ENCODE data around the gene TMEM123.

Gene TMEM123

DNA sequence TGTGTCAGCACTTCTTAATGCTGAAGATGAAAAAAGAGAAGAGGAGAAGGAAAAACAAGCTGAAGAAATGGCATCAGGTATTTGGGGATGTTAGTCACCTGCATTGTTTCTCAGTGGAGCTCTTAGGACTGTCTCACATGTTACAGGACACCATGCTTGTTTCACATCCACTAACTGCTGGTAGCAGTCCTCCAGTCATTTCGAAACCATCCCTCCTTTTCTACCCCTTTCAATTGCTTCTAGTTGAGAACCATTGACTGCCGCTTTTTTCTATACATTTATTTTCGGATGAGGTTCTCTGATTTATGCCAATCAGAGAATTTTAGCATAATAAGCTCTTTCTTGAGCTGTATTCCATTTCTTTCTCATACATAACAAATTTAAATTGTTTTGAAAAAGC is 84.1 kb downstream of the TMEM123 start:
- Histone ChIP-seq H3K4me1 (ENCODE audit: control insufficient read depth in 2 of 2, insufficient read depth in 1 of 2, low read depth in 1 of 2, low read length in 2 of 2) (no peaks in the 10 kb centered on the region), H3K27me3 (ENCODE audit: control insufficient read depth in 3 of 3, insufficient read depth in 3 of 3, low read depth in 1 of 3, low read length in 3 of 3) (no peaks in the 10 kb centered on the region), H3K4me2 (ENCODE audit: insufficient read depth, low read length, poor library complexity, severe bottlenecking) (no peak overlapping the region), H4K8ac (ENCODE audit: low read depth, low read length) (no peak overlapping the region), H3K4ac (ENCODE audit: low read length) (no peak overlapping the region), H3K27ac (replicated peaks; ENCODE audit: low read length) (no peak overlapping the region), H3K9me3 (replicated peaks in 1 of 2; ENCODE audit: control insufficient read depth in 2 of 2, insufficient read depth in 1 of 2, low read depth in 1 of 2, low read length in 2 of 2) (peaks cover 0 to 5% of the 10 kb centered on the region in 2 donors), H2BK12ac (ENCODE audit: low read length) (no peak overlapping the region), H2BK120ac (ENCODE audit: low read depth, low read length) (no peak overlapping the region), H2AFZ (ENCODE audit: low read length) (no peak overlapping the region), H2BK15ac (ENCODE audit: low read length) (no peak overlapping the region), H2BK5ac (ENCODE audit: low read length) (no peak overlapping the region), H3K4me3 (ENCODE audit: low read length in 2 of 2) (no peak overlapping the region), H3K36me3 (replicated peaks in 1 of 2; ENCODE audit: control insufficient read depth in 2 of 2, insufficient read depth in 2 of 2, low read length in 2 of 2) (peaks cover 11 to 52% of the 10 kb centered on the region in 2 donors), H3K14ac (ENCODE audit: low read length) (no peak overlapping the region), H3K18ac (ENCODE audit: low read length) (no peak overlapping the region), H4K91ac (ENCODE audit: low read depth, low read length, poor library complexity) (no peak overlapping the region), H3K9ac (ENCODE audit: low read depth, low read length, poor library complexity) (no peak overlapping the region), H2AK5ac (ENCODE audit: low read depth, low read length) (no peak overlapping the region), H3K79me1 (ENCODE audit: low read depth, low read length) (no peaks in the 10 kb centered on the region), H3K23ac (ENCODE audit: low read depth, low read length, poor library complexity) (no peak overlapping the region)
- no CpG with 5 or more reads among the region's 3 CpGs for WGBS, 2 donors (ENCODE audit: extremely low coverage in 2 of 2, insufficient read length in 2 of 2, insufficient replicate concordance in 1 of 2)
- no peak for DNase-seq (ENCODE audit: low spot score)

DNA sequence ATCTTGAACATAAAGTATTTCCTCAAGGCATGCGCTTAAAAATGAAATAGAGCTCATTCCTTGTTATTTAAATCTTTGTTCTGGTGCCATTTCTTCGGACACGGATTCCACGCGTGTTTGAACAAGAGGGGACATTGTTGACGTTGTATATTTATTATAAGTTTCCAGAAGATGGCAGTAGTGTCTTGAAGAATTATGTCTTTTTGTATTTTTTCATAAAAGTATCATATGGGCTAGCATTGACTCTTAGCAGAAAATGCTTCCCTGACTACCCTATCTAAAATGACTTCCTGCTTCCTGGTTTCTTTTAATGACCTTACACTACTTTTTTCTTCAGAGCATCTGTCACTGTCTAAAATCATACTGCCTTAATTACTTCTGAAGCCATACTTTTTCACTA is 85.2 kb downstream of the TMEM123 start:
- Histone ChIP-seq H2BK5ac (ENCODE audit: low read length) (no peak overlapping the region), H3K23ac (ENCODE audit: low read depth, low read length, poor library complexity) (no peak overlapping the region), H3K9ac (ENCODE audit: low read depth, low read length, poor library complexity) (no peak overlapping the region), H3K79me1 (ENCODE audit: low read depth, low read length) (no peaks in the 10 kb centered on the region), H3K36me3 (replicated peaks in 1 of 2; ENCODE audit: control insufficient read depth in 2 of 2, insufficient read depth in 2 of 2, low read length in 2 of 2) (peaks cover 11 to 63% of the 10 kb centered on the region in 2 donors), H3K4me3 (ENCODE audit: low read length in 2 of 2) (no peak overlapping the region), H2BK15ac (ENCODE audit: low read length) (no peak overlapping the region), H3K4ac (ENCODE audit: low read length) (no peak overlapping the region), H3K4me2 (ENCODE audit: insufficient read depth, low read length, poor library complexity, severe bottlenecking) (no peak overlapping the region), H2AFZ (ENCODE audit: low read length) (no peak overlapping the region), H2BK12ac (ENCODE audit: low read length) (no peak overlapping the region), H3K9me3 (replicated peaks in 1 of 2; ENCODE audit: control insufficient read depth in 2 of 2, insufficient read depth in 1 of 2, low read depth in 1 of 2, low read length in 2 of 2) (peaks cover 0 to 5% of the 10 kb centered on the region in 2 donors), H4K91ac (ENCODE audit: low read depth, low read length, poor library complexity) (no peak overlapping the region), H3K18ac (ENCODE audit: low read length) (no peak overlapping the region), H4K8ac (ENCODE audit: low read depth, low read length) (no peak overlapping the region), H3K27me3 (ENCODE audit: control insufficient read depth in 3 of 3, insufficient read depth in 3 of 3, low read depth in 1 of 3, low read length in 3 of 3) (no peaks in the 10 kb centered on the region), H3K4me1 (ENCODE audit: control insufficient read depth in 2 of 2, insufficient read depth in 1 of 2, low read depth in 1 of 2, low read length in 2 of 2) (no peaks in the 10 kb centered on the region), H2AK5ac (ENCODE audit: low read depth, low read length) (no peak overlapping the region), H3K14ac (ENCODE audit: low read length) (no peak overlapping the region), H3K27ac (replicated peaks; ENCODE audit: low read length) (no peak overlapping the region), H2BK120ac (ENCODE audit: low read depth, low read length) (no peak overlapping the region)
- WGBS, 2 donors (ENCODE audit: extremely low coverage in 2 of 2, insufficient read length in 2 of 2, insufficient replicate concordance in 1 of 2): no CpG with 5 or more reads among the region's 6 CpGs
- no peak for DNase-seq (ENCODE audit: low spot score)

- Histone ChIP-seq H3K9ac (ENCODE audit: low read depth, low read length, poor library complexity) (no peak overlapping the region), H4K8ac (ENCODE audit: low read depth, low read length) (no peak overlapping the region), H3K27ac (replicated peaks; ENCODE audit: low read length) (no peak overlapping the region), H2BK12ac (ENCODE audit: low read length) (no peak overlapping the region), H2BK120ac (ENCODE audit: low read depth, low read length) (no peak overlapping the region), H3K4me3 (ENCODE audit: low read length in 2 of 2) (no peak overlapping the region), H3K18ac (ENCODE audit: low read length) (no peak overlapping the region), H3K4ac (ENCODE audit: low read length) (no peak overlapping the region), H4K91ac (ENCODE audit: low read depth, low read length, poor library complexity) (no peak overlapping the region), H3K4me2 (ENCODE audit: insufficient read depth, low read length, poor library complexity, severe bottlenecking) (no peak overlapping the region), H3K27me3 (ENCODE audit: control insufficient read depth in 3 of 3, insufficient read depth in 3 of 3, low read depth in 1 of 3, low read length in 3 of 3) (no peaks in the 10 kb centered on the region), H2AFZ (ENCODE audit: low read length) (no peak overlapping the region), H2AK5ac (ENCODE audit: low read depth, low read length) (no peak overlapping the region), H3K9me3 (replicated peaks in 1 of 2; ENCODE audit: control insufficient read depth in 2 of 2, insufficient read depth in 1 of 2, low read depth in 1 of 2, low read length in 2 of 2) (peaks cover 0 to 5% of the 10 kb centered on the region in 2 donors), H3K23ac (ENCODE audit: low read depth, low read length, poor library complexity) (no peak overlapping the region), H3K36me3 (replicated peaks in 1 of 2; ENCODE audit: control insufficient read depth in 2 of 2, insufficient read depth in 2 of 2, low read length in 2 of 2) (peaks cover 11 to 86% of the 10 kb centered on the region in 2 donors), H2BK15ac (ENCODE audit: low read length) (no peak overlapping the region), H3K4me1 (ENCODE audit: control insufficient read depth in 2 of 2, insufficient read depth in 1 of 2, low read depth in 1 of 2, low read length in 2 of 2) (no peaks in the 10 kb centered on the region), H3K14ac (ENCODE audit: low read length) (no peak overlapping the region), H3K79me1 (ENCODE audit: low read depth, low read length) (no peaks in the 10 kb centered on the region), H2BK5ac (ENCODE audit: low read length) (no peak overlapping the region)
- DNase-seq (ENCODE audit: low spot score): no peak
- no CpG with 5 or more reads among the region's 1 CpG for WGBS, 2 donors (ENCODE audit: extremely low coverage in 2 of 2, insufficient read length in 2 of 2, insufficient replicate concordance in 1 of 2)
Measured at GRCh38 chr11:102364991-102365390, 87.6 kb downstream of the TMEM123 start.

DNA sequence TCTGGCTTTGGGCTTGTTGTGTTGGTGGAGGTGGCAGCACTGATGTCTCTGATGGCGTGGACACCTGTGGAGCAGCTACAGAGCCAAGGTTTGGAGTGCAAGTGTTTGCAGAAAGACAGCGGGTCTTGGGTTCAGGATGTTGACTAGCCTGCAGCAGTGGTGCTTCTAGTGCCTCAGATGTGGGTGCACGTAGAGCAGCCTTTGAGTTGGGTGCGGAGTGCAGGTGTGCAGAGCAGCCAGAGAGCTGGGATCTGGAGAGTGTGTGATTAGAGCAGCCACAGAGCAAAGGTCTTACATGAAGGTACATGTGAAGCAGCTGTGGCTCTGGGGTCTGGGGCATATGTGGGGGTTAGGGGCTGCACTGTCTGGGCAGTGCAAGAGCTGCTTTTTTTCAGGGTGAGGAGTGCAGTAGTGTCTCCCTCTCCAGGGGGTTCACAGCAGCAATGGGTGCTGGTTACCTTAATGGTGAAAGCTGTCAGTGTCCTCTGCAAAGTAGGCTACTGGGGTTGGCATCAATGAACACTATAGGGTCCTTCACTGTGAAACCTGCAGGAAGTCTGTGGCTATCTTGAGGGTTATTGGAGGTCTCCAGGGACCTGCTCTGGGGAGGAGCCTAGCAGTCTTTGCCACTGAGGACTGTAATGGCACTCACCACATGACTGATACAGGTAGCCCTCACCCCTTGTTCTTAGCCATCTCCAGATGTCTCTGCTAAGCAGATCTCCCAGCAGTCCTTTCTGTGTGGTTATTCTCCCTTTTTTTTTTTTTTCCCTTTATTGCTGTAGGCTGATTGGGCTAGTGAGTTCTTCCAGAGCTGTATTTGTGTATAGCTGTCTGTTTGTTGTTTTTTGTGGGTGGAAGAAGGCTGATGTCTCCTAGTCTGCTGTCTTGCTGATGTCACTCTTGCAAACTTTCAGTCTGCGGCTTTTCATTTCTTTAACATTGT is 91.2 kb downstream of the TMEM123 start:
- Histone ChIP-seq H2BK120ac (ENCODE audit: low read depth, low read length) (no peak overlapping the region), H3K9ac (ENCODE audit: low read depth, low read length, poor library complexity) (no peak overlapping the region), H2BK12ac (ENCODE audit: low read length) (no peak overlapping the region), H3K27ac (replicated peaks; ENCODE audit: low read length) (no peak overlapping the region), H3K4me1 (ENCODE audit: control insufficient read depth in 2 of 2, insufficient read depth in 1 of 2, low read depth in 1 of 2, low read length in 2 of 2) (no peaks in the 10 kb centered on the region), H3K4me2 (ENCODE audit: insufficient read depth, low read length, poor library complexity, severe bottlenecking) (no peak overlapping the region), H3K9me3 (replicated peaks in 1 of 2; ENCODE audit: control insufficient read depth in 2 of 2, insufficient read depth in 1 of 2, low read depth in 1 of 2, low read length in 2 of 2) (peaks cover 0 to 26% of the 10 kb centered on the region in 2 donors), H3K4me3 (ENCODE audit: low read length in 2 of 2) (no peak overlapping the region), H3K27me3 (ENCODE audit: control insufficient read depth in 3 of 3, insufficient read depth in 3 of 3, low read depth in 1 of 3, low read length in 3 of 3) (no peaks in the 10 kb centered on the region), H2BK5ac (ENCODE audit: low read length) (no peak overlapping the region), H3K79me1 (ENCODE audit: low read depth, low read length) (no peaks in the 10 kb centered on the region), H3K36me3 (replicated peaks in 1 of 2; ENCODE audit: control insufficient read depth in 2 of 2, insufficient read depth in 2 of 2, low read length in 2 of 2) (peaks cover 8 to 90% of the 10 kb centered on the region in 2 donors), H3K18ac (ENCODE audit: low read length) (no peak overlapping the region), H2AFZ (ENCODE audit: low read length) (no peak overlapping the region), H4K8ac (ENCODE audit: low read depth, low read length) (no peak overlapping the region), H2AK5ac (ENCODE audit: low read depth, low read length) (no peak overlapping the region), H3K23ac (ENCODE audit: low read depth, low read length, poor library complexity) (no peak overlapping the region), H3K14ac (ENCODE audit: low read length) (no peak overlapping the region), H4K91ac (ENCODE audit: low read depth, low read length, poor library complexity) (no peak overlapping the region), H3K4ac (ENCODE audit: low read length) (no peak overlapping the region), H2BK15ac (ENCODE audit: low read length) (no peak overlapping the region)
- no CpG with 5 or more reads among the region's 5 CpGs for WGBS, 2 donors (ENCODE audit: extremely low coverage in 2 of 2, insufficient read length in 2 of 2, insufficient replicate concordance in 1 of 2)
- DNase-seq (ENCODE audit: low spot score): no peak
